Measurements from ENCODE around the gene RBBP8. TPM values are rescaled to one million over a fixed set of nuclear protein-coding genes. Genes with fewer than 3 reads are reported as not detected.

The RBBP8 gene
- total RNA-seq, 1 experiment from 2014 or later, result 33.3 TPM

DNA sequence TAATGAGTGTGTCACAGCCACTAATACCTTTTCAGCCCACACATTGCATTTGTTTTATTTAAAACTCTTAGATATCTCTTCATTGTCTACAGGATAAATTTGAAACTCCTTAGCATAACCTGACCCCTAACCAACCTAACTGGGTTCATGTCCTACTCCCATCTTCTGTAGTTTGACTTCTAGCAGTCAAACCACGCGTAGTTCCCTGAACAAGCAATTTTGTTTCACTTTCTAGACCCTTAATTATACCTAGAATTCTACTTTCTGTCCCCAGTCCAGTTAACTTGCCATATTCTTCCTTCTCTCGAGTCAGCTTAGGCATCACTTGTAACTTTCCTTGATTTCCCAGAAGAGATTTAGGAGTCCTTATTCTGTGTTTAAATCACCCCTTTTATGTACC, 55.1 kb downstream of the RBBP8 start (continued):
- no peak for TF ChIP-seq ELF4 (CRISPR knock-in tag; IDR thresholded peaks at IDR 0.05; ENCODE audit: low read depth)
- TF ChIP-seq KAT7 (CRISPR knock-in tag; IDR thresholded peaks at IDR 0.05; ENCODE audit: borderline replicate concordance), result no peak
- TF ChIP-seq GABPB1 (CRISPR knock-in tag; IDR thresholded peaks at IDR 0.05), result no peak
- no peak for TF ChIP-seq IRF2 (CRISPR knock-in tag; IDR thresholded peaks at IDR 0.05; ENCODE audit: borderline replicate concordance, low read depth)
- TF ChIP-seq, protein P1, sequence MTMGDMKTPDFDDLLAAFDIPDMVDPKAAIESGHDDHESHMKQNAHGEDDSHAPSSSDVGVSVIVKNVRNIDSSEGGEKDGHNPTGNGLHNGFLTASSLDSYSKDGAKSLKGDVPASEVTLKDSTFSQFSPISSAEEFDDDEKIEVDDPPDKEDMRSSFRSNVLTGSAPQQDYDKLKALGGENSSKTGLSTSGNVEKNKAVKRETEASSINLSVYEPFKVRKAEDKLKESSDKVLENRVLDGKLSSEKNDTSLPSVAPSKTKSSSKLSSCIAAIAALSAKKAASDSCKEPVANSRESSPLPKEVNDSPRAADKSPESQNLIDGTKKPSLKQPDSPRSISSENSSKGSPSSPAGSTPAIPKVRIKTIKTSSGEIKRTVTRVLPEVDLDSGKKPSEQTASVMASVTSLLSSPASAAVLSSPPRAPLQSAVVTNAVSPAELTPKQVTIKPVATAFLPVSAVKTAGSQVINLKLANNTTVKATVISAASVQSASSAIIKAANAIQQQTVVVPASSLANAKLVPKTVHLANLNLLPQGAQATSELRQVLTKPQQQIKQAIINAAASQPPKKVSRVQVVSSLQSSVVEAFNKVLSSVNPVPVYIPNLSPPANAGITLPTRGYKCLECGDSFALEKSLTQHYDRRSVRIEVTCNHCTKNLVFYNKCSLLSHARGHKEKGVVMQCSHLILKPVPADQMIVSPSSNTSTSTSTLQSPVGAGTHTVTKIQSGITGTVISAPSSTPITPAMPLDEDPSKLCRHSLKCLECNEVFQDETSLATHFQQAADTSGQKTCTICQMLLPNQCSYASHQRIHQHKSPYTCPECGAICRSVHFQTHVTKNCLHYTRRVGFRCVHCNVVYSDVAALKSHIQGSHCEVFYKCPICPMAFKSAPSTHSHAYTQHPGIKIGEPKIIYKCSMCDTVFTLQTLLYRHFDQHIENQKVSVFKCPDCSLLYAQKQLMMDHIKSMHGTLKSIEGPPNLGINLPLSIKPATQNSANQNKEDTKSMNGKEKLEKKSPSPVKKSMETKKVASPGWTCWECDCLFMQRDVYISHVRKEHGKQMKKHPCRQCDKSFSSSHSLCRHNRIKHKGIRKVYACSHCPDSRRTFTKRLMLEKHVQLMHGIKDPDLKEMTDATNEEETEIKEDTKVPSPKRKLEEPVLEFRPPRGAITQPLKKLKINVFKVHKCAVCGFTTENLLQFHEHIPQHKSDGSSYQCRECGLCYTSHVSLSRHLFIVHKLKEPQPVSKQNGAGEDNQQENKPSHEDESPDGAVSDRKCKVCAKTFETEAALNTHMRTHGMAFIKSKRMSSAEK (CRISPR knock-in tag; IDR thresholded peaks at IDR 0.05; ENCODE audit: borderline replicate concordance), result no peak
- no peak for TF ChIP-seq ZNF416 (CRISPR knock-in tag; IDR thresholded peaks at IDR 0.05)
- TF ChIP-seq NFYB (CRISPR knock-in tag; conservative IDR thresholded peaks at IDR 0.05; ENCODE audit: low read depth), result no peak
- no peak for TF ChIP-seq ZNF396 (CRISPR knock-in tag; IDR thresholded peaks at IDR 0.05; ENCODE audit: borderline replicate concordance)
- TF ChIP-seq ARID4B (CRISPR knock-in tag; IDR thresholded peaks at IDR 0.05; ENCODE audit: borderline replicate concordance), result no peak
- no peak for TF ChIP-seq SMAD4 (CRISPR knock-in tag; IDR thresholded peaks at IDR 0.05)
- TF ChIP-seq, protein P2, sequence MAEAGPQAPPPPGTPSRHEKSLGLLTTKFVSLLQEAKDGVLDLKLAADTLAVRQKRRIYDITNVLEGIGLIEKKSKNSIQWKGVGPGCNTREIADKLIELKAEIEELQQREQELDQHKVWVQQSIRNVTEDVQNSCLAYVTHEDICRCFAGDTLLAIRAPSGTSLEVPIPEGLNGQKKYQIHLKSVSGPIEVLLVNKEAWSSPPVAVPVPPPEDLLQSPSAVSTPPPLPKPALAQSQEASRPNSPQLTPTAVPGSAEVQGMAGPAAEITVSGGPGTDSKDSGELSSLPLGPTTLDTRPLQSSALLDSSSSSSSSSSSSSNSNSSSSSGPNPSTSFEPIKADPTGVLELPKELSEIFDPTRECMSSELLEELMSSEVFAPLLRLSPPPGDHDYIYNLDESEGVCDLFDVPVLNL (CRISPR knock-in tag; IDR thresholded peaks at IDR 0.05; ENCODE audit: borderline replicate concordance, low read depth), result no peak
- no peak for TF ChIP-seq MLX (CRISPR knock-in tag; IDR thresholded peaks at IDR 0.05)
- TF ChIP-seq, protein P3, sequence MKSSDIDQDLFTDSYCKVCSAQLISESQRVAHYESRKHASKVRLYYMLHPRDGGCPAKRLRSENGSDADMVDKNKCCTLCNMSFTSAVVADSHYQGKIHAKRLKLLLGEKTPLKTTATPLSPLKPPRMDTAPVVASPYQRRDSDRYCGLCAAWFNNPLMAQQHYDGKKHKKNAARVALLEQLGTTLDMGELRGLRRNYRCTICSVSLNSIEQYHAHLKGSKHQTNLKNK (CRISPR knock-in tag; IDR thresholded peaks at IDR 0.05), result no peak

DNA sequence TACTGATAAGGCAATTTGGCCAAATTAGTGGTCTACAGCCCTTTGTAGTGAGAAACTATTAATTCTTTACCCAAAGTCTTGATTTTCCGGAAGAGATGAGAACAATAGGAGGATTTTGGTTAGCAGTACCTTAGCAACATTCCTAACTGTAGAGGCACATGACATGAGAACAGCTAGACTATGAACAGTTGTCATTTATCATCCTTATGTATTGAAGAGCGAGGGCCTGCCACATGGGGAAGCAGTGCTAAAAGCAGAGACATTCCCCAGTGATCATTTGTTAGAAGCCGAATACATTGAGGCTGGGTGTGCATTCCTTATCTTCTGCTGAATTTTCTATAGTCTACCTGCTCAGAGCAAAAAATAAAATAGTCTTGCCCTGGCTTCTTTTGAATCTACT, 65.2 kb downstream of the RBBP8 start:
- H3K4me3 Mint-ChIP-seq, result no peak overlapping the region
- H3K27me3 Mint-ChIP-seq (ENCODE audit: low read depth), result no peaks in the 10 kb centered on the region
- no peaks in the 10 kb centered on the region for H3K9me3 Mint-ChIP-seq
- DNase-seq (ENCODE audit: low spot score), result no peak
- no peak for ATAC-seq
- no peak overlapping the region for H3K27ac Mint-ChIP-seq
- TF ChIP-seq ZNF219 (CRISPR knock-in tag; IDR thresholded peaks at IDR 0.05; ENCODE audit: borderline replicate concordance), result no peak
- TF ChIP-seq NFATC4 (CRISPR knock-in tag; IDR thresholded peaks at IDR 0.05), result no peak
- no peak for TF ChIP-seq JAZF1 (CRISPR knock-in tag; IDR thresholded peaks at IDR 0.05)
- H3K36me3 Mint-ChIP-seq, result peaks cover 27% of the 10 kb centered on the region
- no peaks in the 10 kb centered on the region for H3K4me1 Mint-ChIP-seq
- ChIA-PET POLR2A (no interaction called here), CTCF (no interaction called here)
